ENCODE data around the gene GRAMD1B.

DNA sequence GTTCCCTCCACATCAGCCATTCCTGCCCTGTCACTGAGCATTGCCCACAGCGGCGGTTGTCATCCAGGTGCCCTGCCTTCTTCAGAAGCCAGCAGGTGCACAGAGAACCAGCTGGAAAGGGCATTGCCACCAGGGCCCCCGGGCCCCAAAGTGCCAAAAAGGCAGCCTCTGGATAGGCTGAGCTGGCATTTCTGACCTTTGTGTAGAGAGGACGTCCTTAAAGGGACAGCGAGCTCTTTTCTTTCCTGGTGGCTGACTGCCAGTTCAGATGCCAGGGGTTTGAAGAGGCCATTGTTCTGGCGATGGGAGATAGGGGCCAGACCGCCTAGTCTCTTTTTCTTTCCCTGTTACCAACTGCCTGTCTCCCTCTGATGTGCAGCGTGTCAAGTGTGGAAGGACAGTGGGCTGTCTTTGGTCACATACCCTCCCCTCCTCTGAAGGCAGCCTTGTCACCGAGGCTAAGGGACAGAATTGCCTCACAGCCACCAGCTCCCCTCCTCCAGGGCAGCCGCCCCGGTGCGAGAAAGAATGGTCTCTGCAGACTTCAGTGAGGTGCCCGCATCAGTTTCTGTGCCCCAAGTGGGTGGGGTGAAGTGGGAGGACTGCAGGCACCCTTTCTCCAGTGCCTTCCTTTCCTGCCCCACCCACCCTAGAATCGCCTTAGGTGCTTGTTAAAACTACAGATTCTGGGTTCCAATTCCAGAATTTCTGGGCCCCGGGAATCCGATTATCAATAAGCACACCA is 114.7 kb downstream of the GRAMD1B start:
- no peak for TF ChIP-seq CTCF (conservative IDR thresholded peaks at IDR 0.05)
- TF ChIP-seq EZH2 (IDR thresholded peaks at IDR 0.05; ENCODE audit: low read depth), result no peak
